RWPE1 (cell line): ENCODE measurements around the gene METTL17.

Experiments used
- CTCF ChIA-PET: fragments of 350-600 bp; sonication (Branson Sonifier 250); formaldehyde crosslinking; extraction: SDS; loops from one replicate; lab custom pipeline; 2021; lab: Yijun Ruan, JAX
- POLR2A ChIA-PET: fragments of 400-600 bp; formaldehyde crosslinking; extraction: SDS; loops from one replicate; lab custom pipeline; 2020; ENCODE audit warnings: antibody characterized with exemption; ENCODE audit not compliant: low non-redundant PET; lab: Yijun Ruan, JAX
- DNase-seq: peaks from one replicate; pipeline ENCODE4 v3.0.0; 2012; ENCODE audit warnings: low spot score
- H3K27ac ChIP-seq: fragments of 450-650 bp; 2 replicates; pipeline ENCODE4 v1.5.1; 2017
- TF ChIP-seq, protein P1 (sequence below): fragments of 450-650 bp; conservative IDR thresholded peaks from 2 replicates; pipeline ENCODE4 v1.5.1; 2017; ENCODE audit warnings: low read depth, mild to moderate bottlenecking

METTL17 gene

GRCh38 chr14:21017528-21018245, 27.9 kb downstream of the METTL17 start:
- no peak overlapping the region for H3K27ac ChIP-seq
- DNase-seq: no peak
- ChIA-PET CTCF (interaction anchor here (0.6 to 5.9 kb wide), 2 partner anchors 23 to 40 kb away, joined by 6 to 83 read pairs; partner anchors contain the start of genes RNASE7 and RNASE8), POLR2A (no interaction called here)
- TF ChIP-seq, protein P1, sequence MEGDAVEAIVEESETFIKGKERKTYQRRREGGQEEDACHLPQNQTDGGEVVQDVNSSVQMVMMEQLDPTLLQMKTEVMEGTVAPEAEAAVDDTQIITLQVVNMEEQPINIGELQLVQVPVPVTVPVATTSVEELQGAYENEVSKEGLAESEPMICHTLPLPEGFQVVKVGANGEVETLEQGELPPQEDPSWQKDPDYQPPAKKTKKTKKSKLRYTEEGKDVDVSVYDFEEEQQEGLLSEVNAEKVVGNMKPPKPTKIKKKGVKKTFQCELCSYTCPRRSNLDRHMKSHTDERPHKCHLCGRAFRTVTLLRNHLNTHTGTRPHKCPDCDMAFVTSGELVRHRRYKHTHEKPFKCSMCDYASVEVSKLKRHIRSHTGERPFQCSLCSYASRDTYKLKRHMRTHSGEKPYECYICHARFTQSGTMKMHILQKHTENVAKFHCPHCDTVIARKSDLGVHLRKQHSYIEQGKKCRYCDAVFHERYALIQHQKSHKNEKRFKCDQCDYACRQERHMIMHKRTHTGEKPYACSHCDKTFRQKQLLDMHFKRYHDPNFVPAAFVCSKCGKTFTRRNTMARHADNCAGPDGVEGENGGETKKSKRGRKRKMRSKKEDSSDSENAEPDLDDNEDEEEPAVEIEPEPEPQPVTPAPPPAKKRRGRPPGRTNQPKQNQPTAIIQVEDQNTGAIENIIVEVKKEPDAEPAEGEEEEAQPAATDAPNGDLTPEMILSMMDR: no peak

- CTCF ChIA-PET: interaction anchor here (2.6 to 5.9 kb wide), 2 partner anchors 22 kb away, joined by 12 to 83 read pairs; partner anchors contain the start of gene RNASE7
- H3K27ac ChIP-seq: no peak overlapping the region
- DNase-seq: no peak
- POLR2A ChIA-PET: interaction anchor here (0.7 kb wide), 1 partner anchor 24 kb away, joined by 3 read pairs; the partner anchor contains the start of gene RNASE7
- TF ChIP-seq, protein P1: no peak
These were observed 28.5 kb downstream of the METTL17 start for GRCh38 chr14:21018286-21018685.

GRCh38 chr14:21018781-21019180, 29.0 kb downstream of the METTL17 start:
- POLR2A ChIA-PET: interaction anchor here (0.7 kb wide), 1 partner anchor 23 kb away, joined by 3 read pairs; the partner anchor contains the start of gene RNASE7
- no peak overlapping the region for H3K27ac ChIP-seq
- CTCF ChIA-PET: interaction anchor here (2.6 kb wide), 1 partner anchor 21 kb away, joined by 12 read pairs; no protein-coding TSS in a partner anchor
- DNase-seq: no peak
- TF ChIP-seq, protein P1: no peak

DNA sequence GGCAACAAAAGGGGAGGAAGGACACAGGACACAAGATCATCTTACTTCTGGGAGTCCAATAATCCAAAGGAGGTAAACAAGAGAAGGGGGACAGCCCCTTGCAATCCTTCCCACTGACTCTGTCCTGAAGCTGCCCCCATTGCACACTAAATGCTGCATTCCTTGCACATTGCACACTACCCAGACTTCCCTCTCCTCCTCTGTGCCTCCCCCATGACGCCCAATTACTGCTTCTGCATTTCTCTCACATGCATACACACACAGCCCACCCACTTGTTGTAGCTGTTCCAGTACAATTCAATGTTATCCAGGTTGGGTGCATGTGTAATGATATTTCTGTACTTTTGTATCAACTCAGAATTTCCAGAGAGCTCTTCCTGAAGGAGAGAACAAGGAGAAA, 29.6 kb downstream of the METTL17 start:
- H3K27ac ChIP-seq: no peak overlapping the region
- POLR2A ChIA-PET: no interaction called here
- TF ChIP-seq, protein P1: no peak
- CTCF ChIA-PET: interaction anchor here (2.6 kb wide), 1 partner anchor 21 kb away, joined by 12 read pairs; no protein-coding TSS in a partner anchor
- no peak for DNase-seq

DNA sequence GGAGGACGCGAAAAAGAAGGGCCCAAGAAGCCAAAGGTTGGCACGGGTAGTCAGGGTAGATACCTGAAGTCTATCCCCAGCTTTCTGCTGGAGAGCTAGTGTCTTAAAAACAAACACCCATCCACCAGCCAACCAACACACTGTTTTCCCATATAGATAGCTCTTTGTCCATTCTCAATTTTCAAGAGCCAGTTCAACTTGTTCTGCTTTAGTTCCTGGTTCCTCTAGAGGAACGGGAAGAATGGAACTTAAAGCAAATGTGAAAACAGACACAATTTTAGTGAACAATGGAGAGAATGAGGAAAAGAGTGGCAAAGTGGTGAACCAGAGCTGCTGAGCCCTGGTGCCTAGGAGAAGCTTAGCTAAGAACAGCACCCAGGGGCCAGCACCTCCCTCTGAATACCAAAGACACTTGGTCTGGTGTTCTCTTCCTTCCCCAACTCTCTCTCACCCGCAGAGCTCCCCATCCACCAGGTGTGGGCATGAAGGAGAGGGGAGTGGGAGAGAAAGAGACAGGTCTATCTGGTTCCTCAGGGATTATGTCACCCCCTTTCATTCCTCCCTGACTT, 31.3 kb downstream of the METTL17 start:
- ChIA-PET CTCF (interaction anchor here (1.4 to 2.6 kb wide), 2 partner anchors 19 to 330 kb away, joined by 4 to 12 read pairs; no protein-coding TSS in a partner anchor), POLR2A (interaction anchor here (0.7 kb wide), 1 partner anchor 22 kb away, joined by 3 read pairs; the partner anchor contains the start of gene SLC39A2)
- DNase-seq: no peak
- no peak overlapping the region for H3K27ac ChIP-seq
- TF ChIP-seq, protein P1: no peak

DNA sequence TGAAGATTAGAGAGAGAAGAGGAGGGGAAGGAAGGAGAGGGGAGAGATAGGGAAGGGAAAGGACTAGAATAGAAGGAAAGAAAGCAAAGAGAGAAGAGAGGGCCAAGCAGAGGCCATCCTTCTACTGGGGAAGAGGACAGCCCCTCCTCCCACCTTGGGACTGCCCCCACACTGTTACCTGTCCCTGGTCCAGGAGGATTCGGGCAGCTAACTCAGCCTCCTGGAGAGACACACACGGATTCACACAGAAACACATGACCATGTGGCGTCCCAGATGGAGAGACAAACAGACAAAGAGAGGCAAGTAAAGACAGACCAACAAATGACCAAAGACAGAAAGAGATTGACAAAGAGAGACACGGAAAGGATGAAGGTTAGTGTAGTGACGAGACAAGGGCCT, 32.9 kb downstream of the METTL17 start:
- ChIA-PET POLR2A (no interaction called here), CTCF (interaction anchor here (0.9 to 1.0 kb wide), 2 partner anchors 8 to 44 kb away, joined by 3 to 5 read pairs; no protein-coding TSS in a partner anchor)
- no peak overlapping the region for H3K27ac ChIP-seq
- DNase-seq: no peak
- TF ChIP-seq, protein P1: no peak
